Measurements from ENCODE around the gene LHFPL4.

The LHFPL4 gene

GRCh38 chr3:9549600-9549999 is 4.0 kb downstream of the LHFPL4 start:
- no peak overlapping the region for H3K4me3 ChIP-seq (ENCODE audit: low read length)
- no peak for DNase-seq (ENCODE audit: low read depth, low spot score)

- H3K4me3 ChIP-seq (ENCODE audit: low read length): no peak overlapping the region
- no peak for DNase-seq (ENCODE audit: low read depth, low spot score)
These were observed 4.6 kb downstream of the LHFPL4 start for GRCh38 chr3:9548991-9549390.

- no peak overlapping the region for H3K4me3 ChIP-seq (ENCODE audit: low read length)
- DNase-seq (ENCODE audit: low read depth, low spot score): no peak
These were observed 11.4 kb downstream of the LHFPL4 start for GRCh38 chr3:9542182-9542581.

GRCh38 chr3:9536212-9536611 is 17.4 kb downstream of the LHFPL4 start:
- no peak overlapping the region for H3K4me3 ChIP-seq (ENCODE audit: low read length)

GRCh38 chr3:9534429-9534828 is 19.2 kb downstream of the LHFPL4 start:
- DNase-seq (ENCODE audit: low read depth, low spot score): no peak
- H3K4me3 ChIP-seq (ENCODE audit: low read length): no peak overlapping the region

More at GRCh38 chr3:9536212-9536611, 17.4 kb downstream of the LHFPL4 start:
- DNase-seq (ENCODE audit: low read depth, low spot score): no peak

- no peak overlapping the region for H3K4me3 ChIP-seq (ENCODE audit: low read length)
- no peak for DNase-seq (ENCODE audit: low read depth, low spot score)
These were observed 28.5 kb downstream of the LHFPL4 start for GRCh38 chr3:9525078-9525477.

- no peak overlapping the region for H3K4me3 ChIP-seq (ENCODE audit: low read length)
- DNase-seq (ENCODE audit: low read depth, low spot score): no peak
These were observed 38.7 kb downstream of the LHFPL4 start for GRCh38 chr3:9514956-9515355.

- no peak overlapping the region for H3K4me3 ChIP-seq (ENCODE audit: low read length)
- DNase-seq (ENCODE audit: low read depth, low spot score): no peak
These were observed 39.3 kb downstream of the LHFPL4 start for GRCh38 chr3:9514306-9514705.

GRCh38 chr3:9512456-9513045 is 41.1 kb downstream of the LHFPL4 start:
- no peak overlapping the region for H3K4me3 ChIP-seq (ENCODE audit: low read length)
- DNase-seq (ENCODE audit: low read depth, low spot score): no peak

- DNase-seq (ENCODE audit: low read depth, low spot score): no peak
- H3K4me3 ChIP-seq (ENCODE audit: low read length): no peak overlapping the region
These were observed 44.8 kb downstream of the LHFPL4 start for GRCh38 chr3:9508781-9509180.

- no peak overlapping the region for H3K4me3 ChIP-seq (ENCODE audit: low read length)
- DNase-seq (ENCODE audit: low read depth, low spot score): no peak
These were observed 45.7 kb downstream of the LHFPL4 start for GRCh38 chr3:9507586-9508578.

GRCh38 chr3:9503283-9503682 is 50.3 kb downstream of the LHFPL4 start:
- no peak overlapping the region for H3K4me3 ChIP-seq (ENCODE audit: low read length)
- DNase-seq (ENCODE audit: low read depth, low spot score): peak; percentile 75

- no peak for DNase-seq (ENCODE audit: low read depth, low spot score)
- H3K4me3 ChIP-seq (ENCODE audit: low read length): no peak overlapping the region
These were observed 52.4 kb downstream of the LHFPL4 start for GRCh38 chr3:9501226-9501625.

GRCh38 chr3:9500108-9501050 is 53.2 kb downstream of the LHFPL4 start:
- peak; percentile 16 for DNase-seq (ENCODE audit: low read depth, low spot score)
- H3K4me3 ChIP-seq (ENCODE audit: low read length): no peak overlapping the region

GRCh38 chr3:9499455-9500107 is 54.0 kb downstream of the LHFPL4 start:
- no peak overlapping the region for H3K4me3 ChIP-seq (ENCODE audit: low read length)
- DNase-seq (ENCODE audit: low read depth, low spot score): no peak

GRCh38 chr3:9498781-9499180 is 54.8 kb downstream of the LHFPL4 start:
- no peak for DNase-seq (ENCODE audit: low read depth, low spot score)
- no peak overlapping the region for H3K4me3 ChIP-seq (ENCODE audit: low read length)

GRCh38 chr3:9497821-9498565 is 55.6 kb downstream of the LHFPL4 start:
- no peak for DNase-seq (ENCODE audit: low read depth, low spot score)

GRCh38 chr3:9496893-9497292 is 56.7 kb downstream of the LHFPL4 start:
- no peak for DNase-seq (ENCODE audit: low read depth, low spot score)
- no peak overlapping the region for H3K4me3 ChIP-seq (ENCODE audit: low read length)

More at GRCh38 chr3:9497821-9498565, 55.6 kb downstream of the LHFPL4 start:
- H3K4me3 ChIP-seq (ENCODE audit: low read length): no peak overlapping the region
